Activated CD4-positive, alpha-beta T cell treated with anti-CD3 and anti-CD28 coated beads for 36 hours (primary cell): ENCODE results near the gene ABHD17A. TPM values are rescaled to one million over a fixed set of nuclear protein-coding genes. Genes with fewer than 3 reads are reported as not detected.

Experiments
- total RNA-seq, 2 experiments: library from RNA; stranded (reverse); gene quantifications; one replicate each; pipeline ENCODE4 v1.2.3, GENCODE V29; 2021

Gene ABHD17A
- total RNA-seq, 2 experiments from 2014 or later, result 84.5 to 88.5 TPM

Other genes starting within 250 kb of the ABHD17A start
- 100 to 1,000 TPM; 115 to 133 TPM for gene TCF3, start 232.9 kb downstream of the ABHD17A start, total RNA-seq
- not detected for gene ONECUT3, start 132.0 kb downstream of the ABHD17A start, total RNA-seq
- 1 to 10 TPM; 7.9 to 8.4 TPM for gene ATP8B3, start 73.2 kb downstream of the ABHD17A start, total RNA-seq
- gene REXO1, start 37.0 kb downstream of the ABHD17A start, total RNA-seq, result 10 to 100 TPM; 39.3 to 49.8 TPM
- 10 to 100 TPM; 22.5 to 28.8 TPM for gene KLF16, start 21.9 kb downstream of the ABHD17A start, total RNA-seq
- gene ADAT3, start 19.9 kb upstream of the ABHD17A start, total RNA-seq, result 1 to 10 TPM; 5.6 to 6.1 TPM
- 10 to 100 TPM; 20.5 to 25.6 TPM for gene SCAMP4, start 19.9 kb upstream of the ABHD17A start, total RNA-seq
- 10 to 100 TPM; 56.0 to 78.1 TPM for gene CSNK1G2, start 55.7 kb upstream of the ABHD17A start, total RNA-seq
- 10 to 100 TPM; 46.7 to 61.8 TPM for gene BTBD2, start 130.2 kb upstream of the ABHD17A start, total RNA-seq
- gene MKNK2, start 165.7 kb upstream of the ABHD17A start, total RNA-seq, result 100 to 1,000 TPM; 139 to 155 TPM
- 100 to 1,000 TPM; 148 to 156 TPM for gene MOB3A, start 210.8 kb upstream of the ABHD17A start, total RNA-seq
- gene IZUMO4, start 211.4 kb upstream of the ABHD17A start, total RNA-seq, result 10 to 100 TPM; 15.2 to 16.6 TPM